ENCODE results near the gene CCDC107. TPM values are rescaled to one million over a fixed set of nuclear protein-coding genes. Genes with fewer than 3 reads are reported as not detected.

The CCDC107 gene
- total RNA-seq, 1 experiment from 2014 or later, result 12.0 TPM

DNA sequence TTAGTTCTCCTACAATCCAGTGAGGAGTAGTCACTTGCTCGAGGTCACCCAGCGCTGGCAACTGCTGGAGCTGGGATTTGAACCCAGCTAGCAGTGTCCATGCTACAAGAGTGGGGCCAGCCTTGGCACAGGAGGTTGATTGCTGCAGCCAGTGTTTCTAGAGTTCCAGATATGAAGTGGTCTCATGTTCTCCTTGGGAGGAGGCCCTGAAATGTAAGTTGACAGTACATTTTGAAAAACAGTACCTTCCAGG, 802 bp downstream of the CCDC107 start:
- Histone ChIP-seq H4K8ac (replicated peaks; ENCODE audit: insufficient read length, low read depth, low read length) (no peak overlapping the region), H3K4ac (ENCODE audit: low read depth, low read length) (no peak overlapping the region), H2AK5ac (ENCODE audit: insufficient read length, low read length) (no peak overlapping the region), H2BK5ac (ENCODE audit: insufficient read length, low read length) (no peak overlapping the region), H3K27me3 (ENCODE audit: insufficient read depth, low read length) (no peaks in the 10 kb centered on the region), H3K56ac (ENCODE audit: insufficient read length, low read depth, low read length) (no peak overlapping the region), H2BK20ac (ENCODE audit: low read depth, low read length, poor library complexity, severe bottlenecking) (no peak overlapping the region), H2BK12ac (ENCODE audit: insufficient read length, low read depth, low read length) (no peak overlapping the region), H3K79me1 (ENCODE audit: insufficient read depth, low read depth, low read length, poor library complexity, severe bottlenecking) (no peaks in the 10 kb centered on the region), H3K18ac (ENCODE audit: insufficient read length, low read depth, low read length) (no peak overlapping the region), H3K9me3 (ENCODE audit: control insufficient read depth, low read depth, low read length) (no peaks in the 10 kb centered on the region), H2BK15ac (ENCODE audit: low read depth, low read length) (no peak overlapping the region), H4K91ac (ENCODE audit: insufficient read length, low read depth, low read length) (no peak overlapping the region), H2AFZ (ENCODE audit: low read length) (no peak overlapping the region), H3K4me1 (ENCODE audit: insufficient read depth, low read length) (peaks cover 3% of the 10 kb centered on the region; the same call in 1 of the 2 replicates), H4K20me1 (ENCODE audit: control insufficient read depth, insufficient read depth, insufficient read length) (no peaks in the 10 kb centered on the region), H3K23me2 (ENCODE audit: insufficient read length, low read depth, low read length, poor library complexity, severe bottlenecking) (peaks cover 12% of the 10 kb centered on the region), H3K4me2 (ENCODE audit: insufficient read depth, insufficient read length, low read length) (peak overlapping the region; percentile 76), H3T11ph (ENCODE audit: low read length) (no peak overlapping the region), H3K9ac (ENCODE audit: extremely low read depth, insufficient read length, low read length) (peak overlapping the region; percentile 48), H3K79me2 (ENCODE audit: insufficient read depth, low read length) (no peaks in the 10 kb centered on the region), H4K5ac (ENCODE audit: insufficient read length, low read depth, low read length) (no peak overlapping the region), H3K23ac (ENCODE audit: insufficient read length, low read depth, low read length) (no peak overlapping the region), H3K27ac (ENCODE audit: insufficient read length, low read depth, low read length) (no peak overlapping the region), H2BK120ac (ENCODE audit: low read depth, low read length, poor library complexity, severe bottlenecking) (no peak overlapping the region), H3K14ac (ENCODE audit: insufficient read depth, low read length) (no peak overlapping the region)
- H3K4me1 Mint-ChIP-seq, result peaks cover 27 to 32% of the 10 kb centered on the region in 2 experiments
- peaks cover 18% of the 10 kb centered on the region for H3K27me3 Mint-ChIP-seq (ENCODE audit: low read depth)
- no peak for DNase-seq
- H3K36me3 Mint-ChIP-seq (ENCODE audit: insufficient read depth in 1 of 3, low read depth in 3 of 3), result peaks cover 28 to 40% (median 37%) of the 10 kb centered on the region in 3 experiments
- H3K9me3 Mint-ChIP-seq, result peaks cover 2 to 3% of the 10 kb centered on the region in 2 experiments; a peak in 3 of 5 replicates
- TF ChIP-seq, protein P1, sequence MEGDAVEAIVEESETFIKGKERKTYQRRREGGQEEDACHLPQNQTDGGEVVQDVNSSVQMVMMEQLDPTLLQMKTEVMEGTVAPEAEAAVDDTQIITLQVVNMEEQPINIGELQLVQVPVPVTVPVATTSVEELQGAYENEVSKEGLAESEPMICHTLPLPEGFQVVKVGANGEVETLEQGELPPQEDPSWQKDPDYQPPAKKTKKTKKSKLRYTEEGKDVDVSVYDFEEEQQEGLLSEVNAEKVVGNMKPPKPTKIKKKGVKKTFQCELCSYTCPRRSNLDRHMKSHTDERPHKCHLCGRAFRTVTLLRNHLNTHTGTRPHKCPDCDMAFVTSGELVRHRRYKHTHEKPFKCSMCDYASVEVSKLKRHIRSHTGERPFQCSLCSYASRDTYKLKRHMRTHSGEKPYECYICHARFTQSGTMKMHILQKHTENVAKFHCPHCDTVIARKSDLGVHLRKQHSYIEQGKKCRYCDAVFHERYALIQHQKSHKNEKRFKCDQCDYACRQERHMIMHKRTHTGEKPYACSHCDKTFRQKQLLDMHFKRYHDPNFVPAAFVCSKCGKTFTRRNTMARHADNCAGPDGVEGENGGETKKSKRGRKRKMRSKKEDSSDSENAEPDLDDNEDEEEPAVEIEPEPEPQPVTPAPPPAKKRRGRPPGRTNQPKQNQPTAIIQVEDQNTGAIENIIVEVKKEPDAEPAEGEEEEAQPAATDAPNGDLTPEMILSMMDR (conservative IDR thresholded peaks at IDR 0.05), result no peak
- H3K27ac Mint-ChIP-seq, result peak overlapping the region in 1 of 3 experiments; percentile 74; a peak in 1 of 7 replicates
- WGBS (ENCODE audit: extremely low coverage, insufficient read length, low lambda C conversion rate), result no CpG with 5 or more reads among the region's 2 CpGs
- peak overlapping the region; percentile 83 to 85 for H3K4me3 Mint-ChIP-seq

Data from H9 (cell line).